GM19240 (cell line): ENCODE results near the gene TEX2.

Experiments used
- DNase-seq: peaks from one replicate; pipeline ENCODE4 v3.0.0; 2011; ENCODE audit warnings: low spot score; ENCODE audit not compliant: insufficient read length

TEX2 gene

DNA sequence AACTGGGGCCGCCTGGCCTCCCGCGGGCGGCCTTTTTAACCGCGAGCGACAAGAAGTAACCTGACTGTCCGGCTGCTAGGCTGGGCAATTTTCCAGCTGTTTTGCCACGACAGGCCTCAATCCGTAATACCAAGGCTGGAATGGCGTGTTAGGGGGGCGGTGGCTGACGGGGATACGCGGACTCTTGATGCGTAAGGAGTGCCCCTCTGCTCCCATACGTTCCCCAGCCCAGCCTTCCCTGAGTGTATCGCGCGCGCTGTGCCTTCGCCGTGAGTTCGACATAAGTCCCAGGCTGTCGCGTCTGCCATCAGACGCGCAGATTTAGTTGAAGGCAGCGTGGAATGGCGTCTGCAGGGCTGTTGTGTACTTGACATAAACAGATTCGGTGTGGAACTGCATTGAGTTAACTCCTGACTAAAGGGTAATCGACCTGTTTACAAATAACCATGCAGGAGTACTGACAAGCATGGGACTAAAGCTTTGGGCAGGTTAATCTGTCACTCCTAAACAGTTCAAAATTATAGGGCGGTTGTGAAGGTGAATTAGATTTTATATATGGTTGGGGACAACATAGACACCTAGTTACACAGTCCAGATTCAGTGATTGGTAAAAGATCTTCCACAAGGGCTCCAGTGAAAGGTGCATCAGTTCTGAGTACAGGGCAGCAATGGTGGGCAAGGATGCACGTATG lies 116.5 kb downstream of the TEX2 start:
- no peak for DNase-seq

DNA sequence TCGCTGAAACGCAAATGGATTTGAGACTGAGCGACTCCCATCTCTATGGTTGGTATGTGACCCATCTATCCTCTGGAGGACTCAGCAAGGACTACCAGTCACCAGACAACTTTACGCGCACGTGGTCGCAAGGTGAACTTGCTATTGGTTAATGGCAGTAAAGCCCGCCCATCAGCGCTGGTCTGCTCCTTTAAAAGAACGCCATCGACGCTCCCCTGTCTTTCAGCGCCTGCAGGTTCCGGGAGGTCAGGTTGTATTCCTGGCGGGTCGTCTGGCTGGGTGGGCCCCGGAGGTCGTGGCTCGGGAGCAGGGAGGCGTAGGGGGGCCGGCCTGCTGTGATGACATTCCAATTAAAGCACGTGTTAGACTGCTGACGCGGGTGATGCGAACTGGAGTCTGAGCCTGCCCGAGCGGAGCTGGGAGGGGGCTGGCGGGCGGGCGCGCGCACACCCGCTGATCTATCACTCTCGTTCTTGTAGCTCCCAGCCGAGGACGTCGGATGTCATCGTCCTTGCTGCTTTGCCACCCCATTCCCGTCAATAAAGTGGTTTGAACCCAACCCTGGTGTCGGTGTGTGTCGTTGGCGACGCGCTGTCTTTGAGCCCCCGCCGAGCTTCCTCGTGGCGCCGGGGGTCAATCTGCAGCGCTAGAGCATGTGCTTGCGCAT lies 117.2 kb downstream of the TEX2 start:
- peak; percentile 78 for DNase-seq

DNA sequence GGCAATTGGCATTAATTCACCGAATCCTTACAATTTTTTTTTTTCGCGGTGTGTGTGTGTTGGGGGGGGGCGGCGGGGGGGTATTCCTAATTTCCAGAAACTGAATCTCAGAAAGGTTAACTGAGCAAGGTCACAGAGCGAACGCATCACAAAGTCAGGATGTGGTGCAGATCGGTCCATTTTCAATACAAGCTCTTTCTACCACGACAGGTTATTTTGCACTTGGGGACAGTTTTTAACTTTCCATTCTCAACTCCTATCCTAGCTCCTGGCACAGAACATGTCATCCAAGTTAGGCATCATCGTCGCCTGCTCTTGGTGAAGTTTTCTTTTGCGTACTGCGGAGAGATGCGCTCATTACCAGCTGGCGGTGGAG lies 117.7 kb downstream of the TEX2 start:
- DNase-seq: no peak

DNA sequence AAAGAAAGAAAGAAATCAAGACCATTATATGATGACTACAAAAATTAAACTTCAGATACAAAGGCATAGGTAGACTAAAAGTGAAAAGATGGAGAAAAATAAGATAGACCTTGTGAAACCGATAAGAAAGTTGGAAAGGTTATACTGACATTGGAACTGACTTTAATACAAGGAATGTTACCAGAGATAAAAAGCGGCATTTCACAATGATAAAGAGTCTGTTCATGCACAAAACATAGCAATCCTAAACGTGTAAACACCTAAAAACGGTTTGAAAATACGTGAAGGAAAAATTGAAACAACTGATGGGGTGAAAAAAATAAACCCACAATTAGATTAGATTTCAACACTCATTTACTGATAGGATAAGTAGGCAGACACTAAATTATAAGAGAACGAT lies 123.5 kb downstream of the TEX2 start:
- DNase-seq: no peak

DNA sequence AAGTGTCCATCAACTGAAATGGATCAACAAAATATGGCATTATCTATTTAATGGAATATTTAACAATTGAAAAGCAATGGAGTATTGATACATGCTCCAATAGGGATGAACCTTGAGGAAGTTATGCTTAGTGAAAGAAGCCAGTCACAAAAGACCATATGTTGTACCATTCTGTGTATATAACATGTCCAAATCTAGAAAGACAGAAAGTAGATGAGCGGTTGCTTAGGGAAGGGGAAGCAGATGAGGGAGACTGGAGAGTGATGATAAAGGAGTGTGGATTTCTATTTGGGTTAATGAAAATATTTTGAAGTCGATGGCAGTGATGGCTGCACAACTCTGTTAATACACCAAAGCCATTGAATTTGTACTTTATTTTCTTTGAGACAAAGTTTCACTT lies 124.6 kb downstream of the TEX2 start:
- DNase-seq: no peak

DNA sequence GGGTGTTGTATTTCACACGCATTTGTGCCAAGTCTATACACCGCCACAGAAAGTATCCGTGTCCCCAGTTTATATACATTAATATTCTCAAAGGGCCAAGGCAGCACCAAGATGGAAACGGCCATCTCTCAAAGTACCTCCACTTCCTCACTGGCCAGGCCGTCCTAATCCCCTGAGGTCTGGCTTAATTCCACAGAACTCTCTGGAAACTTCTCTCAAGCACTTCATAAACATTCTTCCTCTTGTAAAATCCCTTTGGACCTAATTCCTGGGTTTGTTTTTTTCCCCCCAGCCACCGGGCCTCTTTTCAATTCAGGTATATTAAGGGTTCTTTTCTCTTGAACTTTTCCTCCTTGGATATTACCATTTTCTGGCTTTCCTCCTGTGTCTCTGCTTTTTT lies 128.1 kb downstream of the TEX2 start:
- no peak for DNase-seq

DNA sequence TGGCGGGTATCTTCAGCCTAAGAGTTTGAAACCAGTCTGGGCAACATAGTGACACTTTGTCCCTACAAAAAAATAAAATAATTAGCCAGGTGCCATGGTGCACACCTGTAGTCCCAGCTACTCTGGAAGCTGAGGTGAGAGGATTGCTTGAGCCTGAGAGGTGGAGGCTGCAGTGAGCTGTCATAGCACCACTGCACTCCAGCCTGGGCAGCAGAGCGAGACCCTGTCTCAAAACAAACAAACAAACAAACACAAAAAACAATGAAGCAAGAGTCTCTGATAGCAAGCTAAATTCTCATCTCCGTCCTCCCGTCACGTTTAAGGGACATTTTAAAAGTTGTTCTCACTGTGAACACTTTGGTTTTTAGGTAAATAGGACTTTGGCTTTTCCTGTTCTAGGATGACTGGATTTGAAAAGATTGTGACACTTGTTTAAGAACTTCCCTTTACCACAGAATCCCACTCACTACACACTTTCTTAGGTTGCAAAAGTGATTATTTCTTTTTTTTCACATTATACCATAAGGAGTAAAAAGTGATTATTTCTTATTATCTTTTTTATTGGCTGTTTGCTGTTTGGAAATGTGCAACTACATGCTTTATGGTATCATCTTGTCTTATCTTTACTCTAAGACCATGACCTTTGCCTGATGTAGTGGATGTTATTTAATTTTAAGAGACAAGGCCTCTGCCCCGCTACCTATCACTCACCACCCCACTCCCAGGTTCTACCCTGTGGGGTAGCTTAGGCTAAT lies 128.7 kb downstream of the TEX2 start:
- DNase-seq: no peak

DNA sequence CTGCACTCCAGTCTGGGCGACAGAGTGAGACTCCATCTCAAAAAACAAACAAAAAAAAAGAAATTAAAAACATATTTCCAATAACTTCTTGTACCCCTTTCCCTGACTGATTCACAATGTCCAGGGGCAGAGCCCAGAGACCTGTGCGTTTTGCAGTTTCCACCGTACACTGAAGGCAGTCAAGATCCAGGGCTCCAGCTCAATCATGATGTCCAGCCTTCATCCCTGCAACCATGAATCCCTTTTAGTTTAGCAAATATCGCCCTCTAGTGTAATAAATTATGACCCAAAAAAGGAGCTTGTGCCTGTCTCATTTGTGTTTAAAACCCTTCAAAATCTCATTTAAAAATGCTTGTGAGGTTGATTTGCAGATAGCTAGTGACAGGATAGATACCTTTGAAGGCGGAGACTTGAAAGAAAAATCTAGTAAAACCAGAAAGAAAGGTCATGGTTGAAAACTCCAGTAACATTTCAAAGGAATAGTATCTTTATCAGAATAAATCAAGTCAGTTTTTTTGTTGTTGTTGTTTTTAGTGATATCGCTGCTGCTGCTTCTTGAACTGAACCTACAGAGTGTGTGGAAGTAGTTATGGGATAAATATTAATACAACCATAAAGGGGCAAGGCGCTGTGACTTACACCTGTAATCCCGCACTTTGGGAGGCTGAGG lies 129.4 kb downstream of the TEX2 start:
- no peak for DNase-seq

DNA sequence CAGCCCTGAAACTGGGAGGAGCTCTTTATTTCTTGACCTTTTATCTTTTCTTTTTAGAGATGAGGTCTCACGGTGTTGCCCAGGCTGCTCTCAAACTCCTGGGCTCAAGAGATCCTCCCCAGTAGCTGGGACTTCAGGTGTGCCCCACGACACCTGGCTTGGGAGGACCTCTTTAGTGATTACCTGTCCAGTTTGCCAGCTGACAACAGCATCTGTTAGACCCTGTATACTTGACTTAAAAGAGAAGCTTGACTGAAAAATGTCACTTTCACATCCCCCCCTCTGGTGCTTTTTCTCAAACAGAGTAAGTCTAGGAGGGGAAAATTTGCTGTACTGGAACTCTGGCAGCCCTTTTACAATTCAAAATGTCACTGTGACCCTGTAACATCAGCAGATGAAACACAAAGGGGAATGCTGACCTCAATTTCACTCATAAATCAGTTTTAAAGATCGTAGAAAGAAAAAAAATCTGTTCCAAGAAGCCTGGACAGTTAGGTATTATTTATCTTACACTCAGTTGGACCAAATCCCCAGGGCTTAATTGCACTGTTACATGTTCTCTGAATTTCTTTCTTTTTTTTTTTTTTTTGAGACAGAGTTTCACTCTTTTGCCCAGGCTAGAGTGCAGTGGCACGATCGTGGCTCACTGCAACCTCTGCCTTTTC lies 131.3 kb downstream of the TEX2 start:
- no peak for DNase-seq

DNA sequence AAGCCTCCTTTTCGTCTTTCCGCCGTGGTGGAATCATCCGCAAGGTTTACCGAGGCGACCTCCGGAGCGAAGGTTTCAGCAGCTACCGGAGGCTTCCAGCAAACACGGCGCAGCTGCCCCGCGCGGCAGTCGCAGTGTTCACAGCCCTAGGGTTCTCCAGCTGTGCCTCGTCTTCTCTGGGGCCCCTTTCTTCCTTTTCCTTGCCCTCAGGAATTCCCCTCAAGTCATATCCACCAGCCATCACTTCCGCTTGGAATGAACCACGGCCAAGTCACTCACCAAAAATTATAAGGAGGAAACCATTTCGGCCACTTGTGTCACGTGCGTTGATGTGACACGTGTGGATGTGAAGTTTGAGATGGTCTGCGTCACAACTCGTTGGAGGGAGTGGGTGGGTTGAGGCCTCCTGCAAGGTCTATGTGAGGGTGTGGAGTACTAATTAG lies 132.5 kb downstream of the TEX2 start:
- no peak for DNase-seq

DNA sequence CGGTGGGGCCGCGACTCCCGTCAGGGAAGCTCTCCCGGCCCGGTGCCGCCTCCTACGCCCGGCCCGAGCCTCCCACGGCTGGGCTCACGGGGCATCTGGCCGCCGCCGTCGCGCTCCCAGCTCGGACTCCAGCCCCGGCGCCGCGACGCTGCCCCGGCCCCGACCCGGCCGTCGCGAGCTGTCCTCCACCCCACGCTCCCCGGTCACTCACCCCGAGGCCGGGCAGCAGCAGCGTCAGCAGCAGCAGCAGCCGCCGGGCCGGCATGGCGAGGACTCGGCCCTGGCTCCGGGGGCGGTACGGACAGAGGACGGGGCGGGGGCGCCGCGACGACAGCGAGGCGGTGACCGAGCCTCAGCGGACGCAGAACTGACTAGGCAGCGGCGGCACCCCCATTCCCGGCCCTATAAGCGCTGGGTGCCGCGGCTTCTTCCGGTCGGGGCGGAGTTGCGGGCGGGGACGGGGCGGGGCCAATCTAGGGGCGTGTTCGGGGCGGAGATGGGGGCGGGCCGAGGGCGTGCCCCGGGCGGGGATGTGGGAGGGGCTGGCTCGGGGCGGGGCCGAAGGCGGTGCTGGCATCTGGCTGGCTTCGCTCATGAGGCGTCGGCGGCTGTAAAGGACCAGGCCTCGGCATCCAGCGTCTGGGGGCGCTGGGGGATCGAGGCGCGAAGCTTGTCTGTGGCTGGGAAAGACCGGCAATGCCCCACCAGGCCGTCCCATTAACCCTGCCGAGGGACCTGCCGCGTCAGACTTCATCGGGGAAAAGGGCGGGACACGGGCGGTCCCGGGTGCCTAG lies 133.1 kb downstream of the TEX2 start, which contains the start of gene ERN1:
ERN1 (minus strand) TSS at position 380 of the 794 bp plus-strand sequence; CDS start at position 265, 115 bp downstream.
- DNase-seq: peak; percentile 52

DNA sequence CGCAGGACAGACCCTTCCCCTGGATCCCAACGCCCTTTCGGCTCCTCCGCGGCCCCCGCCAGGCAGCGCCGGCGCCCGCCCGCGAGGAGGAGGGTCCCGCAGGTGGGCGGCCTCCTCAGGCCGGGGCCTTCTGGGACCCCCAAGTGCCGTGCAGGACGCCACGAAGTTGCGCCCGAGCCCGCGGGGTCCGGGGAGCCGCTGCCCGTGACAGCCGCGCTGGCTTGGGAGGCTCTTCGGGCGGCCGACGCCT lies 133.6 kb downstream of the TEX2 start:
- no peak for DNase-seq

DNA sequence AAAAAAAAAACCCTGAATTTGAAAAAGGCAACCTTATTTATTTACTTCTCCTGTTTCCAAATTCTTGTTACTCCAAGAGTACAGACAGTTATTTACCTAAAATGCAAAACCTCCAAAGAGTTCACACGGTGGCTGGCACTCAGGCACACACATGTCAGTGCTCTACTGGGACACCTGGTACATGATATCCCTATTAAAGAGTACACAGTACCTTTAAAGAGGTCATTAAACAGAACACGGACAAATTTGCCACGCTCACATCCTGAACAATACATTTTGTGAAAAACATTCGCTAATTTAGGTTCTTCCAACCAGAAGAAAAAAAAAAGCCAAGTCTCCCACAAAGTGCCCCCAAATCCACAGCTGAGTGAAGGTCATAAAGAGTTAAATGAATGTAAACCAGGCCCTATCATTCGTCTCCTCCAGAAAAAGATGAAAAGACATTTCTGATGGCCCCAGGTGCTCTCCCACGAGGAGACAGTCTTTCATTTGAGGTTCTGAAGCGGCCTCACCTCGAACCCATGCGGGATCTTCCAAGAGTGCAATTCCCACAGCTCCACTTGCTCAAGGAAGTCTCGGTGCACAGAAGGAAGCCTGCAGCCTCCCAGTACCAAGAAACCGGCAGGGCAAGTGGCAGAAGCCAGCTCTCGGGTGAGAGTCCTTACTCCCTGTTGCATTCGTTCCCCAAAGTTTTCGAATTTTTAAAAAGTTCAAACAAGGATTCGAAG lies 134.1 kb downstream of the TEX2 start:
- no peak for DNase-seq

DNA sequence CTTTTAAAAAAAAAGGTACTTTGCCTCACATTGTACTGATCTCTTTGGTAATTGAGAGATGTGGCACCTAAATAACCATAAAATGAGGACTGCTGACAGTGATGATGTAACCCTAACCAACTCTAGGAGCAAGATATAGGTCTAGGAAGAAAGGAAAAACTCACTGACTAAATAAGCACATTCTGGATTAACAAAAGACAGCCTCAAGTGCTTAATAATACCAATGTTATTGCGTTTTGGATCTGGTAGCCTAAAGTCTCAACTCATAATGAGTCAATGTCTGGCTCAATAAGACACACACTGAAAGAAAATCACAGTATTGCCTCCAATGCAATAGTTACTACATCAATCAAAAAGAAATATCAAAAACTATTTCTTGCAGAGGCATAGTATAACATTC lies 136.1 kb downstream of the TEX2 start:
- no peak for DNase-seq

DNA sequence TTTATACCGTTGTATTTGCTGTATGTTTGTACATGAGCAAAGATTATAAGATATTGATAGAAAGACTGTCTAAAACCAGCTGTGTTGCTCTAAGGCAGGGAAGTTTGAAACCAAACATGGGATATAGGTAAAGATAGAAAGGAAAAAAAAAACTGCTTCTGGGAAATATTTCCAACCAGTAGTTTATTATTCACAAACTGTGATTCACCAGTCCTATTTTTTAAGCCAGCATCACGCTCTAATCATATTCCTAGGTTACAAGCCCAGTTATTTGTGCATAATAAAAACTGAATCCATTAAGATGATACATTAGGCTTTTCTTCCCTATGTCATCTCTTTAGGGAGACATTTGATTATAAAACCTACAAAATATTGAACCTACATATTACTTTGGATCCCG lies 137.1 kb downstream of the TEX2 start:
- no peak for DNase-seq

DNA sequence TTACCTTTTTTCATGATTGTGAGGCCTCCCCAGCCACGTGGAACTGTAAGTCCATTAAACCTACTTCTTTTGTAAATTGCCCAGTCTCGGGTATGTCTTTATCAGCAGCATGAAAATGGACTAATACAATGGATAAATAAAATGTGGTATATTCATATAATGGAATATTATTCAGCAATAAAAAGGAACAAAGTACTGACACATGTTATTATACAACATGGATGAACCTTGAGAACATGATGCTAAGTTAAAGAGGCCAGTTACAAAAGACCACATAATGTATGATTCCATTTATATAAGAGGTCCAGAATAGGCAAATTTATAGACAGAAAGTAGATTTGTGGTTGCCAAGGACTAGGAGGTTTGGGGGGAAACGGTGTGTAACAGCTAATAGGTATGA lies 138.5 kb downstream of the TEX2 start:
- DNase-seq: no peak

DNA sequence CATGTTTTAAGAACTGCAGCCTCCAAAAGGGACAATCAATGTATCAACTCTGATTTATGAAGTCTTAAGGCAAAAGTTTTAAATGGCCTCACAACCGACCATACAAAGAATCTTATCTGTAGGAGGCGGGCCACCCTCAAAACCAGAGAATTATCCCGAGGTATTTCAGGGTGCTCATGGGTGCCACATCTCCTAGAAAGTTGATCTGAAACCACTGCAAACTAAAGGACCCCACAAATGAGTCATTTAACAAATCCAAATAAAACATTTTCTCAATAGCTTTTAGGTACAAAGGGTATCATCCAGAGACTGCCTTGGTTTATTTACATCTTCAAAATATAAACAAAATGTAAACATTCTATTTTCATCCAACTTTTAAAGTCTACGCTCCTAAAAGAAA lies 139.9 kb downstream of the TEX2 start:
- DNase-seq: no peak

DNA sequence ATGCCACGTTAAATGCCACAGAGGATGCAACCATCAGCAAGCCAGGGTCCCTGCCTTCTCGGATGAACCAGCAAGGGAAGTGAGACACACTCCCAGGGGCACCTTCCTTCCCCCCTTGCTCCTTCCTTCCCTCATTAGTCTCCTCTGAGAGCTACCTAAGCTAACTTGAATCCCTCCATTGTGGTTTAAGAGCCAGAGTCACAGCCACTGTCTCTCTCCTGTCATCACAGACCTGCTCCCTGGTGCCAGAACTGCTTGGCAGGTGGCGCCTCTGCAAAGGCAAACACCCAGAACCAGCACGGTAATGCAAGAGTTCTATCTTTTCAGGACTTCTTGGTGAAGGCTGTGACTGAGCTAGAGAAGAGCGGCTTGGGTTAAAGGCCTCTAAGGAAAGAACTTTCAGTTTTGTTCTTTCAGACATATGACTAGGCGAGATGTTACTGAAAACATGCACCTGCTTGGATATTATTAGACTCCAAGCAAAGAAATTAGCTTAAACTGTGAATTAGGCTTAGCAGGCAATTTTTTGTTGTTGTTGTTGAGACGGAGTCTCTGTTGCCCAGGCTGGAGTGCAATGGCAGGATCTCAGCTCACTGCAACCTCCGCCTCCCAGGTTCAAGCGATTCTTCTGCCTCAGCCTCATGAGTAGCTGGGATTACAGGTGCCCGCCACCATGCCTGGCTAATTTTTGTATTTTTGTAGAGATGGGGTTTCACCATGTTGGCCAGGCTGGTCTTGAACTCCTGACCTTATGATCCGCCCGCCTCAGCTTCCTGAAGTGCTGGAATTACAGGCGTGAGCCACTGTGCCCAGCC lies 141.9 kb downstream of the TEX2 start:
- peak; percentile 53 for DNase-seq

DNA sequence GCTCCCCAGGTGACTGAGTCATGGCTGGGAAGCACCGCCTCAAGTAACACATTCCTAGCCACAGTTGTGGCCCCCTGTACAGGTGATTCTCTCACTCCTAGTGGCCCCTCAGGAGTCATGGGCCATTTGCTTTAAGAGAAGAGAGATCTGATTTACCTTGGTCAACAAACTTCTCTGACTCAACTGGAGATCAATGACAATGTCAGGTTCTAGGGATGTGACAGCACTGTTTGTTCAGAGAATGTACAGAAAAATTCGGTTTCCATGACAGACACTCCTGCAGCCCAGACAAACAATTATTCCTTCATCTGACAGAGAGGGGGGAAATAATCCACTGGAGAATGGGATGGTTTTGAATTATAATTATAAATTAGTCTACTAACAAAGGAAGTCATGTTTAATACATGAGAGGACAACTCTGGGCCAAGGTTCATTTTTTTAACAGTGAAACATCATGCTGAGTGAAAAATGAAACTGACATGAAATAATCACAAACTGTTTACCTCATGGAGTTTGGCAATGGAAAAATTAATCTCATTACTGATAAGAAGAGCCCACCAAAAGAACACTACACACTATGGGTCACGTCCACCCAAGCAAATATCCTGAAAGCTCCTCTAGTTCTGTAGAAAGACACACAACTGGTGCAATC lies 142.8 kb downstream of the TEX2 start:
- DNase-seq: no peak
